ENCODE data around the gene FCMR. TPM values are rescaled to one million over a fixed set of nuclear protein-coding genes. Genes with fewer than 3 reads are reported as not detected.

FCMR gene
- total RNA-seq, 1 donor from 2014 or later: not detected

- Mint-ChIP-seq H3K27me3 (peaks cover 2% of the 10 kb centered on the region), H3K27ac (no peak overlapping the region), H3K4me3 (ENCODE audit: low read depth) (no peak overlapping the region), H3K9me3 (ENCODE audit: low read depth) (no peaks in the 10 kb centered on the region), H3K4me1 (ENCODE audit: low read depth) (peaks cover 2% of the 10 kb centered on the region), H3K36me3 (ENCODE audit: insufficient read depth) (no peaks in the 10 kb centered on the region)
- TF ChIP-seq CTCF (IDR thresholded peaks at IDR 0.05; ENCODE audit: unreplicated experiment): no peak
- no peak for DNase-seq (ENCODE audit: low spot score, unreplicated experiment)
These were observed 39.1 kb upstream of the FCMR start for GRCh38 chr1:206960676-206961386.

GRCh38 chr1:206958144-206958543, 36.4 kb upstream of the FCMR start:
- Mint-ChIP-seq H3K36me3 (ENCODE audit: insufficient read depth) (no peaks in the 10 kb centered on the region), H3K4me1 (ENCODE audit: low read depth) (peaks cover 26% of the 10 kb centered on the region), H3K27me3 (peaks cover 2% of the 10 kb centered on the region), H3K4me3 (ENCODE audit: low read depth) (no peak overlapping the region), H3K27ac (no peak overlapping the region), H3K9me3 (ENCODE audit: low read depth) (no peaks in the 10 kb centered on the region)
- TF ChIP-seq CTCF (IDR thresholded peaks at IDR 0.05; ENCODE audit: unreplicated experiment): no peak
- no peak for DNase-seq (ENCODE audit: low spot score, unreplicated experiment)

- Mint-ChIP-seq H3K4me1 (ENCODE audit: low read depth) (peaks cover 26% of the 10 kb centered on the region), H3K4me3 (ENCODE audit: low read depth) (no peak overlapping the region), H3K27ac (no peak overlapping the region), H3K27me3 (peaks cover 2% of the 10 kb centered on the region), H3K36me3 (ENCODE audit: insufficient read depth) (no peaks in the 10 kb centered on the region), H3K9me3 (ENCODE audit: low read depth) (no peaks in the 10 kb centered on the region)
- TF ChIP-seq CTCF (IDR thresholded peaks at IDR 0.05; ENCODE audit: unreplicated experiment): no peak
- DNase-seq (ENCODE audit: low spot score, unreplicated experiment): no peak
These were observed 35.9 kb upstream of the FCMR start for GRCh38 chr1:206957639-206958038.

- H3K36me3 Mint-ChIP-seq (ENCODE audit: insufficient read depth): no peaks in the 10 kb centered on the region
- H3K9me3 Mint-ChIP-seq (ENCODE audit: low read depth): no peaks in the 10 kb centered on the region
- TF ChIP-seq CTCF (IDR thresholded peaks at IDR 0.05; ENCODE audit: unreplicated experiment): no peak
- no peaks in the 10 kb centered on the region for H3K27me3 Mint-ChIP-seq
- no peak for DNase-seq (ENCODE audit: low spot score, unreplicated experiment)
- no peak overlapping the region for H3K4me3 Mint-ChIP-seq (ENCODE audit: low read depth)
- peaks cover 44% of the 10 kb centered on the region for H3K4me1 Mint-ChIP-seq (ENCODE audit: low read depth)
- no peak overlapping the region for H3K27ac Mint-ChIP-seq
These were observed 34.0 kb upstream of the FCMR start for GRCh38 chr1:206955476-206956451.
